ENCODE measurements around the gene RET. TPM values are rescaled to one million over a fixed set of nuclear protein-coding genes. Genes with fewer than 3 reads are reported as not detected.

Gene RET
- total and polyA plus RNA-seq, 2 of the 8 experiments (the other 6 are each of a cell fraction or from before 2014, with no cell fraction given), result 6.7 to 8.4 TPM

- no peak for TF ChIP-seq CHD7 (IDR thresholded peaks at IDR 0.05; ENCODE audit: insufficient replicate concordance, low read length)
Measured at GRCh38 chr10:43137717-43138020, 60.8 kb downstream of the RET start (continued).

All from H1 (cell line).